WTC11 (cell line): Measurements from ENCODE around the gene NRXN3. TPM values are rescaled to one million over a fixed set of nuclear protein-coding genes. Genes with fewer than 3 reads are reported as not detected.
"Not testable (repeated sequence)": the region's sequence is repeated elsewhere in the genome, so short reads cannot be mapped to it uniquely, and the experiment has no call there.

Experiments
- ATAC-seq: fragments of 200-7000 bp; cut with Tn5 transposase; 2 replicates; pipeline ENCODE4 v1.10.0; 2021; ENCODE audit warnings: mild to moderate bottlenecking, moderate library complexity
- CTCF ChIA-PET: fragments of 300-600 bp; sonication (Branson Sonifier 250); formaldehyde crosslinking; loops from one replicate; lab custom pipeline; 2021; ENCODE audit warnings: antibody characterized with exemption; lab: Charles Lee
- POLR2A ChIA-PET: fragments of 350-600 bp; sonication (Branson Sonifier 250); formaldehyde crosslinking; loops from one replicate; lab custom pipeline; 2021; ENCODE audit warnings: antibody characterized with exemption; lab: Charles Lee
- DNase-seq: peaks from one replicate; pipeline ENCODE4 v3.0.0; 2021; ENCODE audit warnings: low spot score
- H3K27ac Mint-ChIP-seq: 2 replicates; pipeline ENCODE4 v1.8.0; 2021; ENCODE audit warnings: mixed read lengths
- H3K27me3 Mint-ChIP-seq: 2 replicates; pipeline ENCODE4 v1.8.0; 2021; ENCODE audit warnings: low read depth, mild to moderate bottlenecking, moderate library complexity, mixed read lengths
- H3K36me3 Mint-ChIP-seq: 2 replicates; pipeline ENCODE4 v1.8.0; 2021; ENCODE audit warnings: mixed read lengths
- H3K4me1 Mint-ChIP-seq: 2 replicates; pipeline ENCODE4 v1.8.0; 2022; ENCODE audit warnings: mixed read lengths
- H3K4me3 Mint-ChIP-seq: 2 replicates; pipeline ENCODE4 v1.8.0; 2021; ENCODE audit warnings: mild to moderate bottlenecking, moderate library complexity, mixed read lengths
- H3K9me3 Mint-ChIP-seq: 2 replicates; pipeline ENCODE4 v1.8.0; 2021; ENCODE audit warnings: mixed read lengths
- AR ChIP-seq: fragments of 250-450 bp; sonication (Bioruptor Pico); IDR thresholded peaks from 2 replicates; pipeline ENCODE4 v1.9.0; 2021; ENCODE audit warnings: mild to moderate bottlenecking
- CBFB ChIP-seq: sonication (generic); formaldehyde crosslinking; IDR thresholded peaks from 2 replicates; pipeline ENCODE4 v1.8.1; 2022; ENCODE audit warnings: mild to moderate bottlenecking, low read depth, missing genetic modification reagents
- CREB1 ChIP-seq: sonication (generic); formaldehyde crosslinking; IDR thresholded peaks from 2 replicates; pipeline ENCODE4 v1.8.0; 2023; ENCODE audit warnings: mild to moderate bottlenecking, missing genetic modification reagents
- JUN ChIP-seq: sonication (generic); formaldehyde crosslinking; IDR thresholded peaks from 2 replicates; pipeline ENCODE4 v1.8.0; 2023; ENCODE audit warnings: mild to moderate bottlenecking, missing genetic modification reagents
- MAX ChIP-seq: sonication (generic); formaldehyde crosslinking; IDR thresholded peaks from 2 replicates; pipeline ENCODE4 v1.8.0; 2022; ENCODE audit warnings: mild to moderate bottlenecking, missing genetic modification reagents
- RELA ChIP-seq: sonication (generic); formaldehyde crosslinking; IDR thresholded peaks from 2 replicates; pipeline ENCODE4 v1.8.1; 2022; ENCODE audit warnings: missing genetic modification reagents, mild to moderate bottlenecking, borderline replicate concordance
- SMAD4 ChIP-seq: sonication (generic); formaldehyde crosslinking; IDR thresholded peaks from 2 replicates; pipeline ENCODE4 v1.8.0; 2022; ENCODE audit warnings: mild to moderate bottlenecking, missing genetic modification reagents
- ZBTB43 ChIP-seq: sonication (generic); formaldehyde crosslinking; IDR thresholded peaks from 2 replicates; pipeline ENCODE4 v1.8.1; 2023; ENCODE audit warnings: mild to moderate bottlenecking, missing genetic modification reagents
- ZNF317 ChIP-seq: sonication (generic); formaldehyde crosslinking; IDR thresholded peaks from 2 replicates; pipeline ENCODE4 v1.8.1; 2023; ENCODE audit warnings: low read depth, mild to moderate bottlenecking, moderate library complexity, missing genetic modification reagents, borderline replicate concordance
- total RNA-seq: library from RNA; stranded (reverse); gene quantifications from 3 replicates; pipeline ENCODE4 v1.2.3, GENCODE V29; 2021
- TF ChIP-seq, protein P1 (sequence below): sonication (generic); formaldehyde crosslinking; IDR thresholded peaks from 2 replicates; pipeline ENCODE4 v1.8.0; 2023; ENCODE audit warnings: missing genetic modification reagents
- TF ChIP-seq, protein P2 (sequence below): sonication (generic); formaldehyde crosslinking; IDR thresholded peaks from 2 replicates; pipeline ENCODE4 v1.8.1; 2023; ENCODE audit warnings: mild to moderate bottlenecking, missing genetic modification reagents, moderate library complexity
- TF ChIP-seq, protein P3 (sequence below): sonication (generic); formaldehyde crosslinking; IDR thresholded peaks from 2 replicates; pipeline ENCODE4 v1.8.0; 2023; ENCODE audit warnings: missing genetic modification reagents, mild to moderate bottlenecking, borderline replicate concordance
- TF ChIP-seq, protein P4 (sequence below): sonication (generic); formaldehyde crosslinking; IDR thresholded peaks from 2 replicates; pipeline ENCODE4 v1.8.1; 2023; ENCODE audit warnings: mild to moderate bottlenecking, moderate library complexity, missing genetic modification reagents
- TF ChIP-seq, protein P5 (sequence below): fragments of 250-450 bp; sonication (Bioruptor Pico); IDR thresholded peaks from 2 replicates; pipeline ENCODE4 v1.9.0; 2021; ENCODE audit warnings: mild to moderate bottlenecking

The NRXN3 gene
- total RNA-seq, 1 experiment from 2014 or later: 3.0 TPM

DNA sequence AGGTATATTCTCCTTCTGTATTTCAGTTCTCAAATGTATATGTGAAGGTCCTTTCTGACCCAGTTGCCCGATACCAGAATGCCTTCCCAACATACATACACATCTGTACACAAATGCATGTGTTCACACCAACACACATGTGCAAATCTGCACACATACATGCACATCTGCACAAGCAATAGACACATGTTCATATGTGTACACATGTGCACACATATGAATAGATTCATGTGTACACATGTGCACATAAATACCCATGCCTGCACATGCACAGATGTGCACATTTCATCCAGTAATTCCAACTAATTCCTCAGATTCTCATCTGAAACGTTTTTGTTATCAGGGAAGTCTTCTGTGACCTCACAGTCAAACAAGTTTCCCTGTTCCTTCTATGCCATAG lies 933.6 kb downstream of the NRXN3 start:
- no peak for DNase-seq
- Mint-ChIP-seq H3K4me1 (no peaks in the 10 kb centered on the region), H3K9me3 (peaks cover 30% of the 10 kb centered on the region)
- TF ChIP-seq SMAD4 (CRISPR knock-in tag): no peak
- TF ChIP-seq, protein P1, sequence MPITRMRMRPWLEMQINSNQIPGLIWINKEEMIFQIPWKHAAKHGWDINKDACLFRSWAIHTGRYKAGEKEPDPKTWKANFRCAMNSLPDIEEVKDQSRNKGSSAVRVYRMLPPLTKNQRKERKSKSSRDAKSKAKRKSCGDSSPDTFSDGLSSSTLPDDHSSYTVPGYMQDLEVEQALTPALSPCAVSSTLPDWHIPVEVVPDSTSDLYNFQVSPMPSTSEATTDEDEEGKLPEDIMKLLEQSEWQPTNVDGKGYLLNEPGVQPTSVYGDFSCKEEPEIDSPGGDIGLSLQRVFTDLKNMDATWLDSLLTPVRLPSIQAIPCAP (CRISPR knock-in tag): no peak
- TF ChIP-seq, protein P2, sequence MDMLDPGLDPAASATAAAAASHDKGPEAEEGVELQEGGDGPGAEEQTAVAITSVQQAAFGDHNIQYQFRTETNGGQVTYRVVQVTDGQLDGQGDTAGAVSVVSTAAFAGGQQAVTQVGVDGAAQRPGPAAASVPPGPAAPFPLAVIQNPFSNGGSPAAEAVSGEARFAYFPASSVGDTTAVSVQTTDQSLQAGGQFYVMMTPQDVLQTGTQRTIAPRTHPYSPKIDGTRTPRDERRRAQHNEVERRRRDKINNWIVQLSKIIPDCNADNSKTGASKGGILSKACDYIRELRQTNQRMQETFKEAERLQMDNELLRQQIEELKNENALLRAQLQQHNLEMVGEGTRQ (CRISPR knock-in tag): no peak
- no peak for TF ChIP-seq CREB1 (CRISPR knock-in tag)
- no peak for TF ChIP-seq ZBTB43 (CRISPR knock-in tag)
- TF ChIP-seq AR (CRISPR knock-in tag): no peak
- TF ChIP-seq JUN (CRISPR knock-in tag): no peak
- no peak for TF ChIP-seq MAX (CRISPR knock-in tag)
- TF ChIP-seq ZNF317 (CRISPR knock-in tag): no peak
- TF ChIP-seq, protein P3, sequence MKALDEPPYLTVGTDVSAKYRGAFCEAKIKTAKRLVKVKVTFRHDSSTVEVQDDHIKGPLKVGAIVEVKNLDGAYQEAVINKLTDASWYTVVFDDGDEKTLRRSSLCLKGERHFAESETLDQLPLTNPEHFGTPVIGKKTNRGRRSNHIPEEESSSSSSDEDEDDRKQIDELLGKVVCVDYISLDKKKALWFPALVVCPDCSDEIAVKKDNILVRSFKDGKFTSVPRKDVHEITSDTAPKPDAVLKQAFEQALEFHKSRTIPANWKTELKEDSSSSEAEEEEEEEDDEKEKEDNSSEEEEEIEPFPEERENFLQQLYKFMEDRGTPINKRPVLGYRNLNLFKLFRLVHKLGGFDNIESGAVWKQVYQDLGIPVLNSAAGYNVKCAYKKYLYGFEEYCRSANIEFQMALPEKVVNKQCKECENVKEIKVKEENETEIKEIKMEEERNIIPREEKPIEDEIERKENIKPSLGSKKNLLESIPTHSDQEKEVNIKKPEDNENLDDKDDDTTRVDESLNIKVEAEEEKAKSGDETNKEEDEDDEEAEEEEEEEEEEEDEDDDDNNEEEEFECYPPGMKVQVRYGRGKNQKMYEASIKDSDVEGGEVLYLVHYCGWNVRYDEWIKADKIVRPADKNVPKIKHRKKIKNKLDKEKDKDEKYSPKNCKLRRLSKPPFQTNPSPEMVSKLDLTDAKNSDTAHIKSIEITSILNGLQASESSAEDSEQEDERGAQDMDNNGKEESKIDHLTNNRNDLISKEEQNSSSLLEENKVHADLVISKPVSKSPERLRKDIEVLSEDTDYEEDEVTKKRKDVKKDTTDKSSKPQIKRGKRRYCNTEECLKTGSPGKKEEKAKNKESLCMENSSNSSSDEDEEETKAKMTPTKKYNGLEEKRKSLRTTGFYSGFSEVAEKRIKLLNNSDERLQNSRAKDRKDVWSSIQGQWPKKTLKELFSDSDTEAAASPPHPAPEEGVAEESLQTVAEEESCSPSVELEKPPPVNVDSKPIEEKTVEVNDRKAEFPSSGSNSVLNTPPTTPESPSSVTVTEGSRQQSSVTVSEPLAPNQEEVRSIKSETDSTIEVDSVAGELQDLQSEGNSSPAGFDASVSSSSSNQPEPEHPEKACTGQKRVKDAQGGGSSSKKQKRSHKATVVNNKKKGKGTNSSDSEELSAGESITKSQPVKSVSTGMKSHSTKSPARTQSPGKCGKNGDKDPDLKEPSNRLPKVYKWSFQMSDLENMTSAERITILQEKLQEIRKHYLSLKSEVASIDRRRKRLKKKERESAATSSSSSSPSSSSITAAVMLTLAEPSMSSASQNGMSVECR (CRISPR knock-in tag): no peak
- no peak for TF ChIP-seq RELA
- TF ChIP-seq, protein P4, sequence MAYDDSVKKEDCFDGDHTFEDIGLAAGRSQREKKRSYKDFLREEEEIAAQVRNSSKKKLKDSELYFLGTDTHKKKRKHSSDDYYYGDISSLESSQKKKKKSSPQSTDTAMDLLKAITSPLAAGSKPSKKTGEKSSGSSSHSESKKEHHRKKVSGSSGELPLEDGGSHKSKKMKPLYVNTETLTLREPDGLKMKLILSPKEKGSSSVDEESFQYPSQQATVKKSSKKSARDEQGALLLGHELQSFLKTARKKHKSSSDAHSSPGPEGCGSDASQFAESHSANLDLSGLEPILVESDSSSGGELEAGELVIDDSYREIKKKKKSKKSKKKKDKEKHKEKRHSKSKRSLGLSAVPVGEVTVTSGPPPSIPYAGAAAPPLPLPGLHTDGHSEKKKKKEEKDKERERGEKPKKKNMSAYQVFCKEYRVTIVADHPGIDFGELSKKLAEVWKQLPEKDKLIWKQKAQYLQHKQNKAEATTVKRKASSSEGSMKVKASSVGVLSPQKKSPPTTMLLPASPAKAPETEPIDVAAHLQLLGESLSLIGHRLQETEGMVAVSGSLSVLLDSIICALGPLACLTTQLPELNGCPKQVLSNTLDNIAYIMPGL (CRISPR knock-in tag): no peak
- no peak for TF ChIP-seq CBFB (CRISPR knock-in tag)
- TF ChIP-seq, protein P5, sequence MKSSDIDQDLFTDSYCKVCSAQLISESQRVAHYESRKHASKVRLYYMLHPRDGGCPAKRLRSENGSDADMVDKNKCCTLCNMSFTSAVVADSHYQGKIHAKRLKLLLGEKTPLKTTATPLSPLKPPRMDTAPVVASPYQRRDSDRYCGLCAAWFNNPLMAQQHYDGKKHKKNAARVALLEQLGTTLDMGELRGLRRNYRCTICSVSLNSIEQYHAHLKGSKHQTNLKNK (CRISPR knock-in tag): no peak
- TF ChIP-seq, all 79 proteins: peak for 0
- ATAC-seq: no peak
- no peaks in the 10 kb centered on the region; the same call in 1 of the 2 replicates for H3K27me3 Mint-ChIP-seq
- POLR2A ChIA-PET: no interaction called here
- H3K27ac Mint-ChIP-seq: no peak overlapping the region
- CTCF ChIA-PET: no interaction called here
- no peak overlapping the region for H3K4me3 Mint-ChIP-seq
- H3K36me3 Mint-ChIP-seq: no peaks in the 10 kb centered on the region; the same call in 1 of the 2 replicates

DNA sequence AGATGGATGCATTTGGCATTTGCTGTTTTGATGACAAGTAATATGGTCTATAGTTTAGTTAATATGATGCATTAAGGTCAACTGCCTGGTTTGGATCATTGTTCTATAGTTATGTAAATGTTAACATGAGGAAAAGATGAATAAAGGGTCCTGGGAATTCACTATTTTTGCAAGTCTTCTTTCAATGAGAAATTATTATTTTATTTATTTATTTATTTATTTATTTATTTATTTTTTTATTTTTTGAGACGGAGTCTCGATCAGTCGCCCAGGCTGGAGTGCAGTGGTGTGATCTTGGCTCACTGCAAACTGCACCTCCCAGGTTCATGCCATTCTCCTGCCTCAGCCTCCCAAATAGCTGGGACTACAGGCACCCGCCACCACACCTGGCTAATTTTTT lies 940.4 kb downstream of the NRXN3 start:
- DNase-seq, H3K9me3 Mint-ChIP-seq, H3K27ac Mint-ChIP-seq, H3K27me3 Mint-ChIP-seq, POLR2A ChIA-PET, H3K4me1 Mint-ChIP-seq, ATAC-seq, H3K36me3 Mint-ChIP-seq, H3K4me3 Mint-ChIP-seq, CTCF ChIA-PET: not testable (repeated sequence)
